ENCODE results near the gene SFT2D1.
"Not testable (repeated sequence)": the region's sequence is repeated elsewhere in the genome, so short reads cannot be mapped to it uniquely, and the experiment has no call there.

Gene SFT2D1

GRCh38 chr6:166362427-166362826, 20.1 kb upstream of the SFT2D1 start:
- DNase-seq, result not testable (repeated sequence)

DNA sequence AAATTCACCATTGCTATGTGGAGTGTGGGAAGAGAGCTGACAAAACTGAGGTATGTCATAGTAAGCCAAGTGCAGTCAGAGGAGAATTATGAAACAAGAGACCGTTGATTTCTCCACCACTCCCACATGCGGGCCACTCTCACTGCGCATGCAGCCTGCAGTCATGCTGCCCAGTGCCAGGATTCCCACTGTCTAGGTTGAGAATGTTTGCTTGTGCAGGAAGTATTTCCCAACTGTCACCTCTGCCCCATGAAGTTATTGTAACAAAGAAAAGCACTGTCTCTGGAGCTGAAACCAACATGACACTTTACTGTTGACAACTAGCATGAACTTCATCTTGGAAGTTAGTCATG, 18.7 kb upstream of the SFT2D1 start:
- no peak for DNase-seq

GRCh38 chr6:166360243-166361076, 18.1 kb upstream of the SFT2D1 start:
- DNase-seq, result peak; percentile 15

- DNase-seq, result no peak
Observed at GRCh38 chr6:166355552-166355951, 13.2 kb upstream of the SFT2D1 start.

- no peak for DNase-seq
Observed at GRCh38 chr6:166354965-166355364, 12.6 kb upstream of the SFT2D1 start.

DNA sequence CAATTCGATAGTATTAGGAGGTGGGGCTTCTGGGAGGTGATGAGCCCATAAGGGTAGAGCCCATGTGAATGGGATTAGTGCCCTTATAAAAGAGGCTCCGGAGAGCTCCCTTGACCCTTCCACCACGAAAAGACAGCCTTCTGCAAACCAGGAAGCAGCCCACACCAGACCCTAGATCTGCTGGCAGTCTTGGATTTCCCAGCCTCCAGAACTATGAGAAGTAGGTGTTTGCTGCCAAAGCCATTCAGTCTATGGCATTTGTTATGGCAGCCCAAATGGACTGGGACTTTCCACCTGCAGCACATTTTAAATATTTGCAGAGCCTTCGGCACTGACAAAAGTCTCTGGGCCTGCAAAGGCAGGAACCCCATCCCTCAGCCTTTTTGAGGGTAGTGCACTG, 11.8 kb upstream of the SFT2D1 start:
- no peak for DNase-seq

DNA sequence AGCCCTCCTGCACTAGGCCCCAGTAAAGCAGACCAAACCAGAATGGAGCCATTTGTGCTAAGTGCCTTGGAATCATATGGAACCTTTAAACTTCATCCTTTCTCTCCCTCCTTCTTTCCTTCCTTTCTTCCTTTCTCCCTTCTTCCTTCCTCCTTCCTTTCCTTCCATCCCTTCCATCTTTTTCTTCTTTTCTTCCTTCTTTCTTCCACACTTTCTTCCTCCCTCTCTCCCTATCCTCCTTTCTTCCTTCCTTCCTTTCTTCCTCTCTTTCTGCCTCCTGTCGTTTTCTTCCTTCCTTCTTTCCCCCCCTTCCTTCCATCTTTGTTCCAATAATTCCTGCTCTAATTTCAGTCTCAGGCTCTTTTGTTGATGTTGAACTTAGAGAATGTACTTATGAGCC, 11.2 kb upstream of the SFT2D1 start:
- no peak for DNase-seq

DNA sequence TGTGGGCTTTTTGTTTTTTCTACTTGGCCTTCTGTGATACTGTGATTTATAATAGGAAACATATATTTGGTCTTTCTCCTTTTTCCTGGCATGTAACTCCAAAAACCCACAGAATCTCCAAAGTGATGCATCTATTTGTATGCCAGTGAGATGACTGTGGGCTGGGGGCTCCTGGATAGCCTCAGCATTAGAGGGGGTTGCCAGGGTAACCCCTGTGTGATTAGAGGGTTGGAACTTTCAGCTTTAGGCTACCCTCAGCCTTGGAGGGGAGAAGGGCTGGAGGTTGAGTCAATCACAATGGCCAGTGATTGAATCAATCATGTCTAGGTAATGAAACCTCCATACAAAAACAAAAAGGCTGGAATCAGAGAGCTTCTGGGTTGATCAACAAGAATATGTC, 10.6 kb upstream of the SFT2D1 start:
- no peak for DNase-seq

DNA sequence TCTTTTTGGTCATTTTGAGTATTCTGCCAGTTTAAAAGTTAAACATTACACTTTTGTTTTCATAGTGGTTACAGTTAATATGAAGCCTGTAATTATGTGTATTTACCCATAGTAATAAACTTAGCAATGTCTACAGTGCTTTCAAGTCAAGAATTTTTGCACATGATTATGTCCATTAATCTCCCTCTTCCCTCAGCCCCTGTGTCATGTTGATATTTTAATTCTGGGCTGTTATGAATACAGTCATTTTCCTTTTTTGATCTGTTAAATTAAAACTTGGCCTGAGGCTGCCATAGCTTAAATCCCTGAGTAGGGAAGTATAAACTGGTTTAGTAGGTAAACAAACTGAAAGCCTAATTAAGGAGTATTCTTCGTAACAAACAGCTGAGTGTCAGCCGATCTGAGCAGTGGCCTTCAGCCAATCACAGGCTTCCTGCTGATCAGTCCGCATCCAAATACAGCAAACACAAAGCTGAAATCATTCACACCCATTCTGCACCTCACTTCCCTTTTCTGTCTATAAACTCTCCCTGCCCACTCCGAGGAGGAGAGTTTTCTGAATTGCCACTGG, 9.5 kb upstream of the SFT2D1 start:
- no peak for DNase-seq

DNA sequence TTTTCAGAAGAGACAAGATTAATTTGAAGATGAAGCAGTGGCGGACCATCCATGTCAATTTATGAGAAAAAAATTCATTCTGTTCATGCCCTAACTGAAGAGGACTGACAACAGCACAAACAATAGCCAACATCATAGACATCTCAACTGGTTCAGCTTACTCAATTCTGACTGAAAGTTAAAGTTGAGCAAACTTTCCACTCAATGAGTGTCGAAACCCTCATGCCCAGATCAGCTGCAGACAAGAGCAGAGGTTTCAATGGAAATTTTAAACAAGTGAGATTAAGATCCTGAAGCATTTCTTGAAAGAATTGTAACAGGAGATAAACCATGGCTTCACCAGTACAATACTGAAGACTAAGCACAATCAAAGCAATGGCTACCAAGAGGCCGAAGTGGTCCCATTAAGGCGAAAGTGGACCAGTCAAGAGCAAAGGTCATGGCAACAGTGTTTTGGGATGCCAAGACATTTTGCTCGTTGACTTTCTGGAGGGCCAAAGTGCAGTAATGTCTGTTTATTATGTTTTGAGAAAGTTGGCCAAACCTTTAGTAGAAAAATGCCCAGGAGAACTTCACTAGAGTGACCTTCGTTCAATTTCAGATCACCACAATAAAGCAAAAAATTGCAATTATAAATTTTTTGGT, 6.1 kb upstream of the SFT2D1 start:
- DNase-seq, result no peak

GRCh38 chr6:166346965-166347364, 4.6 kb upstream of the SFT2D1 start:
- DNase-seq, result no peak

- DNase-seq, result no peak
Observed at GRCh38 chr6:166346449-166346848, 4.1 kb upstream of the SFT2D1 start.

DNA sequence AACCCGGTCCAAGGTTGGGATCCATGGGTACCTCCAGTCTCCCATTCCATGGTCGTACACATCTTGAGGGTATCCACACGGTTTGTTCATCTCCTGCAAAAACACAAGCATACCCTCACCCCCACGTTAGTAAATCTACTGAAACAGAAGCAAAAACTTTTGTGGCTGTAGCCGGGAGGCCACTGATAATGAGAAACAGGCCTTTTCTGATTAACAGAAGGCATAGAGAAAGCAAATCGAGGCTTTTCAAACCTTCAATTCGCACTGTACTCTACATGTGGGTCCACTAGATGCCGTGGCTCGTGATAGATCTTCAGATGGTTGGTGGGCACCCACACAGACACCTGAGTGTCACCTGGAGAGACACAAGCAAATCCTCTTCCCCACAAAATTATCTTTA, 3.3 kb upstream of the SFT2D1 start:
- DNase-seq, result not testable (repeated sequence)

GRCh38 chr6:166344921-166345320, 2.6 kb upstream of the SFT2D1 start:
- not testable (repeated sequence) for DNase-seq

GRCh38 chr6:166344240-166344639, 1.9 kb upstream of the SFT2D1 start:
- DNase-seq, result no peak

DNA sequence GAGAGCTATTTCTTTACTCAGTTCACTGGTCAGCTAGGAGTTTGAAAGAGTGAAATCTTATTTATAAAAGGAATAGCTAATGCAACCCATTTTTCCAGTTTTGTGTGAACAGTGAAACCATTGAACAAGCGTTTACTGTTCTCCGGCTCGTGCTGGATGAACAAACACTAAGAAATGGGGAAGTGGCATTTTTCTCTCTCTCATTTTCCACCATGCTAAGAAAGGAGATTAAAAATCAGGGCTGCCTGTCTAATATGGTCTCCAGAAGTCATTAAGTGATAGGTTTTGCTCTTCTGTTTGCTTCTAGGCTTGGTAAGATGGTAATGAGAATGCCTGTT, 774 bp upstream of the SFT2D1 start:
- DNase-seq, result no peak

DNA sequence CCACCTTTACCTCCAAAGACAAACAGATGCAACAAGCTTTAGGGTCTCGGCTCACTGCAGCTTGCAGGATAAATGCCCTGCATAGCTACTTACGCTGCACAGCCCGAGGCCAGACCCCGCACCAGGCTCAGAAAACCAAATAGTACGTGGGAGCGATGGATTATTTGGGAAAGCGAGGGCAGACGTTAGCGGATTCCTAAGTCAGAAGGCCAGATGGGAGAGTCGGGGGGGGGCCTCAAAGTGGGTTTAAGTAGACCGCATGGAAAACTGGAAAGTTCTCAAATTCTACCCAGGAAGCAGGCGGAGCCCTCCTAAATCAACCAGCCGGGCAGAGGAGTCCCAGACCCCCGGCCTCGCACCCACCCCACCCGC, 382 bp downstream of the SFT2D1 start:
- no peak for DNase-seq

- DNase-seq, result no peak
Observed at GRCh38 chr6:166341464-166341863, 881 bp downstream of the SFT2D1 start.

DNA sequence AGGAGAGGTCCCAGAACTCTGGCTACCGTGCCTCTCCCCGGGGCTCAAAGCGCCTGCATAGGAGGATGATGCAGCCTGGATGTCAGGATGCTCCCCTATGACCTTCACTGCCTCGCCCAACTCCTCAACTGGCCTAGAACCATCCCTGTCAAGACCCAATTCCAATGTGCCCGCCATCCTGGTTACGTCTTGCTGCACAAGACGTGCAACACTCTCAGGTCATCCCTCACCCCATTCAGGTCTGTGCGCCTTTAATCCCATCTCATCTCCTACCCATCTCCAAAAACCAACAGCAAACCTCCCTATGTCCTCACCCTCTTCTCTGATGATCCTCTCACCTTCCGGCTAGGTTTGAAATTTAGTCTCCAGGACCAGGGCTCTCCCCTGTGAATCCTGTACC, 3.5 kb downstream of the SFT2D1 start:
- no peak for DNase-seq

GRCh38 chr6:166336847-166337246, 5.5 kb downstream of the SFT2D1 start:
- no peak for DNase-seq

DNA sequence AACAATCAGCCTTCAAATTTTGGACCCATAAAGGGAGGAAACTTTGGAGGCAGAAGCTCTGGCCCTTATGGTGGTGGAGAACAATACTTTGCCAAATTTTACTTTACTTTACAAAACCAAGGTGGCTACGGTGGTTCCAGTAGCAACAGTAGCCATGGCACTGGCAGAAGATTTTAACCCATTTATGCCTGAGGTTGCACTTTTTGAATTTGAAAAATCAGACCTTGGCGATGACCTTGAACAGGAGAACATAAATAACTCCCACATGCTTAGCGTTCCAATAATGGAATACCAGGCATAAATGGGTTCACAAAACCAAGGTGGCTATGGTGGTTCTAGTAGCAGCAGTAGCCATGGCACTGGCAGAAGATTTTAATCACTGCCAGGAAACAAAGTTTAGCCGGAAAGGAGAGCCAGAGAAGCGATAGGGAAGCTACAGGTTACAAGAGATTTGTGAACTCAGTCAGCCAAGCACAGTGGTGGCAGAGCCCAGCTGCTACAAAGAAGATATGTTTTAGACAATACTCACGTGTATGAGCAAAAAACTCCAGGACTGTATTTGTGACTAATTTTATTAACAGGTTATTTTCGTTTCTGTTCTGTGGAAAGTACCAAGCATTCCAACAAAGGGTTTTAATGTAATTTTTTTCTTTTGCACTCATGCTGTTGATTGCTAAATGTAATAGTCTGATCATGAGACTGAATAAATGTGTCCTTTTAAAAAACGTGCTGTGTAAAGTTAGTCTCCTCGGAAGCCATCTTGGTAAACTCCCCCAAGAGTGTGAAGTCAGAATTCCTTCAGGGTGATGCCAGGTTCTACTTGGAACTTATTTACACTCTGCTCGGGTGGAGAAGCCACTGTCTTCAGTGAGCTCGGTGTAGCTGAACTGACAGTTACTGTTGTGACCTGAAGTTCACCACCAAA, 6.7 kb downstream of the SFT2D1 start:
- no peak for DNase-seq

DNA sequence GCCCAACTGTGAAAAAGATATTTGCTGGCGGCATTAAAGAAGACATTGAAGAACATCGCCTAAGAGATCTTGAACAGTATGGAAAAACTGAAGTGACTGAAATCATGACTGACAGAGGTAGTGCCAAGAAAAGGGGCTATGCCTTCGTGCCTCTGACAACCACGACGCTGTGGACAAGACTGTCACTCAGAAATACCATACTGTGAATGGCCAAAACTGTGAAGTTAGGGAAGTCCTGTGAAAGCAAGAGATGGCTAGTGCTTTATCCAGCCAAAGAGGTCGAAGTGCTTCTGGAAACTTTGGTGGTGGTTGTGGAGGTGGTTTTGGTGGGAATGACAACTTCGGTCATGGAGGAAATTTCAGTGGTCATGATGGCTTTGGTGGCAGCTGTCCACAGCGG, 7.5 kb downstream of the SFT2D1 start:
- no peak for DNase-seq

Data from kidney glomerular epithelial cell (primary cell).